HG03571 (cell line): ENCODE measurements around the gene PTPN21.

Source experiments
- ATAC-seq: cut with Tn5 transposase; IDR thresholded peaks from one replicate; pipeline ENCODE4 v1.9.1; 2021; ENCODE audit not compliant: unreplicated experiment

Gene PTPN21

DNA sequence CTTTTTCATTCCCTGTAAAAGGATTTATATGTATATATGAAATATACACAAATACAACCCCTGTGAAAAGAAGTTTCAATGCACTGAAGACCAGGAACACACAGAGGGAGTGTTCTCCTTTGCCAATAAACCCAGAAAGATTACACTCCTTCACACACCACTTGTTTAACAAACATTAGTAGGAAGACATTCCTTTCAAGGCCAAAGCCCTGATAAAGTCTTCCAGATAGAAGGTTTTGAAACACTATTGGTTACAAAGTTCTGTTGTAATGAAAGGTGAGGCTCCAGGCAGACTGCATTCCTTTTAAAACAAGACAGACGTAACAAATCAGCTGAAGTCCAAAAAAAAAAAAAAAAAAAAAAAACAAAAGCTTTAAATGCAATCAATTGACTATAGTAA, 81.0 kb downstream of the PTPN21 start:
- no peak for ATAC-seq

DNA sequence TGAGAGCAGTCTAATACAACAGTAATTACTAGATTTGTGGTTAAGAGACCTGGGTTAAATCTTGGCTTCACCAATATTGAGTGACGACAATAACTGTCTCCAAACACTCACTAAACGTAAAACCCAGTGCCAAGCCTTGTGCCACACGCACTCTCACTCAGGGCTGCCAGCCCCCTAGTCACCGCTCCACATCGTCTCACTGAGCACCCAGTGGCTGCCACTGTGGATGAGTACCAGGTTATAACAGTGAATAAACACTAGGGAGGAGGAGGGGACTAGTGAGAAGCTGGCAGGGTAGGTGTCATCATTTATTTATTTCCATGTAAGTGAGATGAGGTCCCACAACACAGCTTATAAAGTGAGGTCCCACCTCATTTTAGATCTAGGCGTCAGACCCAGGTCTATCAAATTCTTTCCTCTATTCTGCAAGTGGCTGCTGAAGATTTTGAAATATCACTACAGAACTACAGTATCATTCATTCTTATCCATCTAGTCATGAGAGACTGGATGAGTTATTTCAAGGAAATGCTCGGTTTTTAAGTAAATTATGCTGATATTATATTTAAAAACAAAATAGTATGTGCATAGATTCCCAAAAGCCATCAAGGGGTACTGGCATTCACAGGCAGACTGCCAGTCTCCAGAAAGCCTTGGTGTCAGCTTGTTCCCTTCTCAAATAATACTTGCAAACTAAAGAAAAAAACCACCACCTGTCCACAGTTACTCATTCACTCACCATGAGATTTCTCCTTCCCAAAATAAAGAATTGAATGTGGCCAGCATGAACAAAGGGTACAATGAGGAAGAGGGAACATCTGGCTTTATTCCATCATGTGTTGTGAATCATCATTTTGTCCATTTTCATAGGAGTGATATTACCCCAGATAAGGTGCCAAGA, 84.0 kb downstream of the PTPN21 start:
- no peak for ATAC-seq

DNA sequence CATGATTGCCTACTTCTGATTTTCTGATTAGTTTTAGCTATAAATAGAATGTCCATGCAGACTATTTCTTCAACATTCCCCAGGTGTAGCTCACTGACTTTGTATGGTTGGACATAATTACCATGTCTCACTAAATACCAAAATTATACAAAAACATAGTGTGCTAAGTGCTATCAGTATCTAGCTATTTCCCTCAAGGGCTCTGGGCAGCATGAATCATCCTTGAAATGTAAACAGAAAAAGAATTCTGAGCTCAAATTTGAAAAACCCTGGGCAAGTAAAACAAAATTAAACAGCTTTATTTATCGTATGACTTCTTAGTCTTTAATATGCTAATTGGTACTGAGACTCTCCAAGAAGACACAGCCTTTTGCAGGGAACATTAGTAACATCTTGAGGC, 86.4 kb downstream of the PTPN21 start:
- no peak for ATAC-seq

DNA sequence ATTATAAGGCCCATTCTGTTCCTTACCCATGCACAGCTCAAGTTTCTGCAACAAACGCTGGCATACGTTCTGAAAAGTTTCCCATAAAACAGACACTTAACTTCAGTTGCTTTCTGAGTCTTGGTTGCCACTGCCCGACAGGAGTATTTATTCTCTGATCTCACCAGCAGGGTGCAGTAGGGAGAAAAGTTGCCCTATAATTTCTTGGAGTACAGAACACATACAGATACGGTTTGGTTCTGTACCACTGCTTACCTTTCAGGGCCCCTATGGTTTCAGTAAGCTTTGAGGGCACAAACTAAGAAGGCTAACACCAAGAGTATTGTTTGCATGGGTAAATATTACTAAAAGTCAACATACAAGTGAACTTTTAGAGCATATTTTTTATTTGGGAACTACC, 91.5 kb downstream of the PTPN21 start:
- no peak for ATAC-seq

DNA sequence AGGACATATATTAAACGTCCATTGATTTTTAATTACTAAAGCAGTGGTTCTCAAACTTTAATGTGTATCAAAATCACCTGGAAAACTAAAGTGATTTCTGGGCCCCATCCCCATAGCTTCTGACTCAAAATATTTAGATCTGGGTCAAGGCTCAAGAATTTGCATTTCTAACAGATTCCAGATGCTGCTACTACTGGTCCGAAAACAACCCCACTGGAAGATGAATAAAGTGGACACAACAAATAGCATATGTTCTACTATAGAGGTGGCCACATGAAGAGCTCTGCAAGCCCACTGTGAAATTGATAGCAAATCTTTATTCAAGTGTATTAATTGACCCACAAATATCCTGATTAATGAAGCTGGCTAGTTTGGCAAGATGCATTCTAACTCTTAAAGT, 99.9 kb downstream of the PTPN21 start:
- no peak for ATAC-seq

DNA sequence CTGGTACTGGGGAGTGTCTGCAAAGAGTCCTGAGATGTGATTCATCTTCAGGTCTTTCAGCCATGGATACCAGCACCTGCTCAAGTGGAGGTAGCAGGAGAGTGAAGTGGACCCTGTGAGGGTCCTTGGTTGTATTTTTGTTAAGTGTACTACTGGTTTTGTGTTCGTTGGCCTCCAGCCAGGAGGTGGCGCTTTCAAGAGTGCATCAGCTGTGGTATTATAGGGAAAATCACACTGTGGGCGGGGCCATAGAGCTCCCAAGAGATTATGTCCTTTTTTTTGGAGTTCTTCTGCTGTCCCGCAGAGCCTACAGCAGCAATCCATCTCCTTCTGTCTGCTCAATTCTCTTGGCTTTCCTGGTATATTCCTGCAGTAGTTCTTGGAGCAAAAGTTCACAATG, 102.6 kb downstream of the PTPN21 start:
- no peak for ATAC-seq

DNA sequence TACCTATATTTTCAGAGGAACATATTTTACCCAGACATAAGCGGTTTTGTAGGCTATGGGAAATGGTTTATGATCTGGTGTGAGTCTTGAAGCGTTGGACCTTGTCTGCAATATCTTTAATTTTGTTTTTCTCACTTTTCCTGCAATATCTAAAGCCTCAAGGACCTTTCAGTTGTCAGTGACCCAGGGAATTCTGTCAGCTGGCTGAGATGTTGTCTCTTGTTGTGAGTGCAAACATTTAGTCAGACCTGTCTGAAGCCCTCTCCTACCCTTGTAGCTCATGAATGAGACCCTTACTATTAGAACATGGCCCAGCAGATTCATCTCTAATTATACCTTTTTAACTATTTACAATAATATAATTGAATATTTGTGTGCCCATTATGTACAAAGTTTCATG, 115.7 kb downstream of the PTPN21 start:
- ATAC-seq: no peak

DNA sequence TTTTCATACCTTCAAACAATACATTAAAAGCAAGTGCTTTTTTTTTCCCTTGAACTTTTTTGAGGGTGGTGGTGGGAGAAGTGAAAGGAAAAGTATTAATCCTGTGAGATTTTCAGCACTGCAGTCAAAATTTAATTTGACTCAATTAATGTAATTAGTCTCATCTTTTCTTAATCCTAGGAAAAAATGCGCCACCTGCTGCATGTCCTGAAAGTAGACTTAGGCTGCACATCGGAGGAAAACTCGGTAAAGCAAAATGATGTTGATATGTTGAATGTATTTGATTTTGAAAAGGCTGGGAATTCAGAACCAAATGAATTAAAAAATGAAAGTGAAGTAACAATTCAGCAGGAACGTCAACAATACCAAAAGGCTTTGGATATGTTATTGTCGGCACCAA, 117.1 kb downstream of the PTPN21 start:
- ATAC-seq: no peak

DNA sequence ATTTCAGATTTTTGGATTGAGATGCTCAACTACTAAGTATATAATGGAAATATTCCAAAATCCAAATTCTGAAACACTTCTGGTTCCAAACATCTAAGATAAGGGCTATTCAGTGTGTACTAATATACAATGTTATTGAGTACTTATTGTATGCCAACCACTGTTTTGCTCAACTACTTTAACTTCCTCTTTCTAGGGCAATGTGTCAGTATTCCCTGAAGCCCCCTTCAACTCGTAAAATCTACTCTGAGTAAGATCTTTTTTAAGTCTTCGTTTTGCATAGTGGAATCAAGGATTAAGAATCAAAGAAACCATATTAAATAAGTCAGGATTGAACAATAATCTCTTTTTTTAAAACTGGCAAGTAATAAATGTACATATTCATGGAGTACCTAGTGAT, 123.8 kb downstream of the PTPN21 start:
- no peak for ATAC-seq

DNA sequence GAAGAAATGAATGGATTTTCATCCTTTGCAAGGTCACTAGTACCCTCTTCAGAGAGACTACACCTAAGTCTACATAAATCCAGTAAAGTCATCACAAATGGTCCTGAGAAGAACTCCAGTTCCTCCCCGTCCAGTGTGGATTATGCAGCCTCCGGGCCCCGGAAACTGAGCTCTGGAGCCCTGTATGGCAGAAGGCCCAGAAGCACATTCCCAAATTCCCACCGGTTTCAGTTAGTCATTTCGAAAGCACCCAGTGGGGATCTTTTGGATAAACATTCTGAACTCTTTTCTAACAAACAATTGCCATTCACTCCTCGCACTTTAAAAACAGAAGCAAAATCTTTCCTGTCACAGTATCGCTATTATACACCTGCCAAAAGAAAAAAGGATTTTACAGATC, 128.5 kb downstream of the PTPN21 start:
- no peak for ATAC-seq

DNA sequence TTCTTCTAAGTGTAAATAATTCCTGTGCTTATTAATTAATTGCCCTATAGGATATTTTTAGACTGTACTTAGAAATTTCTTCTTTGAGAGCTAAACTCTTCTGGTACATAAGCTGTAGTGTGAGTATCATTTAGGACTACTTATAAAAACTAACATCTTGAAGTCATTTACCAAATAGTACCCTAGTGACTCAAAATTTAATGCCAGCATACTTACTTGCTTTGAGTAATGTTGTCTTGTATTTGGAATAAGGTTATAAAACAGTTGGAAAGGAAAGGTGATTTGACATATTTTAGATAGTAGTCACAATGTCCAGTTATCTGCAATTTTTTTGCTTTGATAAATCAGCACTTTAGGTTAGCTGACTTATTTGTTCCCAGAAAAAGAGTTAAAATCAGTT, 130.2 kb downstream of the PTPN21 start:
- no peak for ATAC-seq

DNA sequence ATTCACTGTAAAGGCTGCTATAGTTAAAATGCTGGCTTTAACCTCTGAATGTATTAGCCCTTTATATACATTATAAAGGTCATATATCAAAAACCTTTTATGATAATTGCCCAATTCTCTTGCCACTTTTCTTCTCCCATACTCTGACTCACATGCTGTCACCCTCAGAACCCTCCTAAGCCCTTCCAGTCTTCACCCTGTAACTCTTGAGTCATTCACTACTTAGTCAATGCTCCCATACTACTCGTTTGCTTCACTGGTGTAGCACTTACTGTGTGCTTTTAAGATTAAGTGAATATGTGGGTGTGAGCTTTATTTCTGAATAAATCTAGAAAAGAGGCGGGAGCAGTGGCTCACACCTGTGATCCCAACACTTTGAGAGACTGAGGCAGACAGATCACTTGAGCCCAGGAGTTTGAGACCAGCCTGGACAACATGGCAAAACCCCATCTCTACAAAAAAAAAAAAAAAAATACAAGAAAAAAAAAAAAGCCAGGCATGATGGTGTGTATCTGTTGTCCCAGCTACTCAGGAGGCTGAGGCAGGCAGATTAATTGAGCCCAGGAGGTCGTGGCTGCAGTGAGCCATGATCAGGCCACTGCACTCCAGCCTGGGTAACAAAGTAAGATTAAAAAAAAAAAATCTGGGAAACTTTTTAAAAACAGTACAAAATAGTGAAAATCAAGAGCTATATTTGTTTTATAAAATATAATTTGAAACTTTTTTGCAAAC, 131.7 kb downstream of the PTPN21 start:
- no peak for ATAC-seq

DNA sequence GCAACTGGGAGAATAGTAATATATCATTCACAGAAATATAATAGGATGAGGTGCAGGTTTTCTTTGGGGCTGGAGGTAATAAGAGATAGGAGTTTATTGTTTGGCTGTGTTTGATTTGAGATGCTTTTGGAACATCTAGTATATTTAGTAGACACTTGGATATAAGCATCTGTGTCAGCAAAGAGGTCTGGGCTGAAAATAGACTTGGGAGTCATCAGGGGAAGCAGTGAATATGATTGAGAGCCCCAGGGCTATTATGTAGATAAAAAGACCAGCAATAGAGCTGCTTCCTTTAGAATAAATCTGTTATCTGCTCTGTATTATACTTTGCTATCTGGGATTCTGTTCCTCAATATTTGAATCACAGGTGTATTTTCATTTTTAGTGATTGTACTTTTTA, 132.8 kb downstream of the PTPN21 start:
- ATAC-seq: no peak

DNA sequence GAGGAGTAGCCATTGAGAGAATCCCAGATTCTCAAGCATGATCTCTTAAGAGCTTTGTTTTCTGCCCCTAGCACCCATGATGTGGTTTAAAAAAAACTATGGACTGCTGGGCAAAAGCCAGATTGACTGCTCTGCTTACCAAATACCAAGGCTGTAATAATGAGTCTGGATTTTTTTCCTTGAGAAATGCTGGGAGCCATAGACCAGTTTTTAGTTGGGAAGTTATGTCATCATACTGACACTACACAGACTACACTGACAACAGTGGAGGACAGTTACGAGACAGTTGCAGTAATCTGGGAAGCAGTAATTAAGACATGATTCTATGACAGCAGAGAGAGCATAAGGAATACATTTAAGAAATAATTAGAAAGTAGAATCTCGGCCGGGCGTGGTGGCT, 133.5 kb downstream of the PTPN21 start:
- no peak for ATAC-seq

DNA sequence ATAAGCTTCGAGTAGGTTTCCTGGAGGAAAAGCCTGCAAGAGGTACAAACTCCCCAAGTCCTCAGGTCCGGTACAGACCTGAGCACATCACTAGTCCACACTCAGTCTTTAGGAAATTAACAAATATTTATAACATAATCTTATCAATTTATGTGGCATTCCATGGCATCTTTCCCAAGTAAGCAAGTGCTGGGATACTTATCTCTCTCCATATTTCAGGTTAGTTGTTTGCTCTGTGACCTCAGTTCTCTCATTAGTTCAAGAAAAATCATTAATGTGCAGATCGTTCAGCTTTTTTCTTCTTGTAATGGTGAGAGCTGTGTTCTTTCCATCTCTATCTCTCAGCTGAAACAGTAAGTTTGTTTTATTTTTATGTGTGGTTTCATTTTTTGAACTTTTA, 134.6 kb downstream of the PTPN21 start:
- ATAC-seq: no peak

DNA sequence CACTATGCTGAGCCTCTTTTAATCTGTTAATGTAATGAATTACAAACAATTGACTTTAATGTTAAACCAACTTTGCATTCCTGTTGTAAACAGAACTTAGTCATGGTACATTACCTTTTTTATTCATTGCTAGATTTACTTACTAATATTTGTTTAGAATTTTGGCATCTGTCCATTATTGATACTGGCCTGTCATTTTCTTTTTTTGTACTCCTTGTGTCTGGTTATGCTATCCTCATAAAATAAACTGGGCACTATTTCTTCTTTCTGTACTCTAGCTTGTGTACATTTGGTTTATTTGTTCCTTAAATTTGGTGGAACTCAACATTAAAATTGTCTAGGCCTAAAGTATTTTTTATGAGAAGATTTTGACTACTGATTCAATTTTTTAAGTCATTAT, 137.2 kb downstream of the PTPN21 start:
- no peak for ATAC-seq
